Endothelial cell of umbilical vein (primary cell): ENCODE results near the gene BAZ1B. TPM values are rescaled to one million over a fixed set of nuclear protein-coding genes. Genes with fewer than 3 reads are reported as not detected.

Experiments
- BruUV-seq: library from RNA; stranded (reverse); fragments of 400-500 nt; replicated peaks from 2 replicates; lab custom pipeline; 2021; lab: Mats Ljungman, UMichigan
- CTCF ChIA-PET: fragments of 300-600, 350-600 bp; sonication (Branson Sonifier 250); formaldehyde crosslinking; loops from one replicate; lab custom pipeline; 2021; ENCODE audit warnings: antibody characterized with exemption, inconsistent platforms; lab: Charles Lee
- POLR2A ChIA-PET: fragments of 300-600, 350-600 bp; sonication (Branson Sonifier 250); formaldehyde crosslinking; loops from one replicate; lab custom pipeline; 2021; ENCODE audit warnings: antibody characterized with exemption, inconsistent platforms; lab: Charles Lee
- DNase-seq: peaks from one replicate; pipeline ENCODE4 v3.0.0-alpha.2; 2011; ENCODE audit warnings: low read depth, low spot score
- FAIRE-seq: peaks from 2 replicates; lab custom pipeline; 2011; peaks lifted over from hg19 to GRCh38; lab: Jason Lieb, UNC
- H2AFZ ChIP-seq: 2 replicates; pipeline ENCODE4 v1.6.0; 2012; ENCODE audit warnings: low read depth, low read length, control low read depth, inconsistent platforms
- H3K27ac ChIP-seq: 2 replicates; pipeline ENCODE4 v1.5.1; 2011; ENCODE audit warnings: low read depth, mild to moderate bottlenecking, control low read depth, low read length, moderate library complexity; ENCODE audit not compliant: insufficient read depth
- H3K27me3 ChIP-seq, 2 experiments: 2 replicates each; pipeline versions ENCODE4 v1.6.0 to v1.6.1; 2011; ENCODE audit warnings: low read length in 2 of 2, mixed read lengths in 1 of 2; ENCODE audit not compliant: control insufficient read depth in 2 of 2, insufficient read depth in 2 of 2
- H3K36me3 ChIP-seq, 2 experiments: 2 replicates in 1 of 2; 3 replicates in 1 of 2; pipeline ENCODE4 v1.5.1; 2011; ENCODE audit warnings: low read length in 2 of 2, mild to moderate bottlenecking in 1 of 2, moderate library complexity in 1 of 2; ENCODE audit not compliant: control insufficient read depth in 2 of 2, insufficient read depth in 2 of 2; ENCODE audit errors: extremely low read depth in 1 of 2
- H3K4me1 ChIP-seq: 3 replicates; pipeline ENCODE4 v1.5.1; 2011; ENCODE audit warnings: mild to moderate bottlenecking, low read length; ENCODE audit not compliant: control insufficient read depth, insufficient read depth; ENCODE audit errors: extremely low read depth
- H3K4me2 ChIP-seq: 2 replicates; pipeline ENCODE4 v1.6.1; 2011; ENCODE audit warnings: low read length, control low read depth, mixed read lengths; ENCODE audit not compliant: insufficient read depth
- H3K4me3 ChIP-seq, 3 experiments: fragments of 200-600 bp in 1 of 3; sonication (generic), shearing (Covaris generic) in 1 of 3; replicated peaks in 1 of 3; 2 replicates each; pipeline ENCODE4 v1.5.1; 2011 to 2016; ENCODE audit warnings: control low read depth in 3 of 3, low read length in 3 of 3, mild to moderate bottlenecking in 2 of 3, inconsistent platforms in 1 of 3, low read depth in 1 of 3, moderate library complexity in 1 of 3; ENCODE audit not compliant: insufficient read depth in 1 of 3
- H3K79me2 ChIP-seq: 2 replicates; pipeline ENCODE4 v1.6.0; 2012; ENCODE audit warnings: low read length, inconsistent platforms; ENCODE audit not compliant: control insufficient read depth, insufficient read depth
- H3K9ac ChIP-seq: replicated peaks from 2 replicates; pipeline ENCODE3; 2011; ENCODE audit warnings: low read length, control low read depth; ENCODE audit not compliant: insufficient read depth; ENCODE audit errors: extremely low read depth
- H3K9me1 ChIP-seq: replicated peaks from 3 replicates; pipeline ENCODE4 v1.6.0; 2011; ENCODE audit warnings: mild to moderate bottlenecking, low read length; ENCODE audit not compliant: control insufficient read depth, insufficient read depth; ENCODE audit errors: extremely low read depth
- H3K9me3 ChIP-seq: replicated peaks from 2 replicates; pipeline ENCODE4 v1.5.1; 2012; ENCODE audit warnings: low read length, inconsistent platforms; ENCODE audit not compliant: control insufficient read depth, insufficient read depth
- H4K20me1 ChIP-seq: replicated peaks from 2 replicates; pipeline ENCODE3; 2011; ENCODE audit warnings: mild to moderate bottlenecking, low read length; ENCODE audit not compliant: control insufficient read depth, insufficient read depth; ENCODE audit errors: extremely low read depth
- CTCF ChIP-seq, 2 donors: IDR thresholded peaks; 1 replicate in 1 of 2; 2 replicates in 1 of 2; pipeline ENCODE4 v1.5.1; 2011; ENCODE audit warnings: low read length in 2 of 2, mild to moderate bottlenecking in 2 of 2, moderate library complexity in 2 of 2, control low read depth in 1 of 2, inconsistent platforms in 1 of 2, low read depth in 1 of 2; ENCODE audit not compliant: insufficient read depth in 1 of 2; ENCODE audit errors: extremely low read depth in 1 of 2
- EZH2 ChIP-seq: IDR thresholded peaks from 2 replicates; pipeline ENCODE4 v1.6.1; 2012; ENCODE audit warnings: borderline replicate concordance, low read depth, mild to moderate bottlenecking, moderate library complexity, low read length, inconsistent platforms; ENCODE audit not compliant: severe bottlenecking
- FOS ChIP-seq: IDR thresholded peaks from 2 replicates; pipeline ENCODE4 v1.6.1; 2011; ENCODE audit warnings: mild to moderate bottlenecking, low read length, moderate library complexity, borderline replicate concordance; ENCODE audit not compliant: insufficient read depth
- GATA2 ChIP-seq: IDR thresholded peaks from 2 replicates; pipeline ENCODE4 v1.7.0; 2011; ENCODE audit warnings: low read depth, mild to moderate bottlenecking, moderate library complexity, mixed read lengths, low read length; ENCODE audit not compliant: insufficient read length, insufficient read depth
- JUN ChIP-seq: IDR thresholded peaks from 2 replicates; pipeline ENCODE4 v1.6.1; 2011; ENCODE audit warnings: borderline replicate concordance, low read depth; ENCODE audit not compliant: insufficient read length, insufficient read depth
- MAX ChIP-seq: IDR thresholded peaks from 2 replicates; pipeline ENCODE4 v1.6.1; 2011; ENCODE audit not compliant: insufficient read depth, insufficient read length
- MYC ChIP-seq: IDR thresholded peaks from one replicate; pipeline ENCODE4 v1.6.1; 2011; ENCODE audit warnings: mild to moderate bottlenecking, low read depth, low read length
- POLR2A ChIP-seq: IDR thresholded peaks from 2 replicates; pipeline ENCODE4 v1.6.1; 2012; ENCODE audit warnings: low read depth, mild to moderate bottlenecking, control low read depth, low read length
- POLR2AphosphoS5 ChIP-seq: IDR thresholded peaks from 2 replicates; pipeline ENCODE4 v1.6.1; 2012; ENCODE audit warnings: low read depth, mild to moderate bottlenecking, control low read depth, low read length, moderate library complexity; ENCODE audit not compliant: insufficient read depth
- dilution Hi-C: fragments of 300-500 bp; cut with MboI; formaldehyde crosslinking; loops from one replicate; pipeline ENCODE4 v1.15.0; 2019; ENCODE audit warnings: low sequenced_read_pairs; ENCODE audit not compliant: extremely low pct_ligation_motif_present
- intact Hi-C: fragments of 100-400 bp; cut with micrococcal nuclease; formaldehyde crosslinking; loops from one replicate; pipeline ENCODE4 v1.10.0; 2022
- polyA plus RNA-seq, 4 experiments: library from polyadenylated mRNA; depleted of rRNA in 3 of 4; stranded (reverse) in 3 of 4; unstranded in 1 of 4; fragments of >200 nt; gene quantifications; 2 replicates each; pipeline versions ENCODE4 v1.2.1 to v1.2.3, GENCODE V29; 2011 to 2012; ENCODE audit warnings: missing spikeins in 1 of 4
- total RNA-seq: library from RNA; stranded (reverse); gene quantifications from 2 replicates; pipeline ENCODE4 v1.2.3, GENCODE V29; 2021

The BAZ1B gene
- total and polyA plus RNA-seq, 2 donors (not counting 3 experiments of a cell fraction or from before 2014, with no cell fraction given): 16.2 to 74.7 TPM

GRCh38 chr7:73517241-73517995 lies 4.7 kb downstream of the BAZ1B start:
- Histone ChIP-seq H3K36me3 (peaks cover 0 to 6% of the 10 kb centered on the region in 2 experiments), H4K20me1 (peaks cover 12% of the 10 kb centered on the region), H3K9me3 (no peaks in the 10 kb centered on the region), H3K9ac (no peak overlapping the region), H3K9me1 (no peaks in the 10 kb centered on the region), H3K4me3 (no peak overlapping the region), H3K4me2 (no peak overlapping the region), H3K4me1 (peaks cover 22% of the 10 kb centered on the region), H3K79me2 (peaks cover 92% of the 10 kb centered on the region), H3K27ac (no peak overlapping the region), H3K27me3 (no peaks in the 10 kb centered on the region), H2AFZ (no peak overlapping the region)
- ChIA-PET POLR2A (no interaction called here), CTCF (no interaction called here)
- intact Hi-C loops: no loop called here
- dilution Hi-C loops: no loop called here
- FAIRE-seq (peak; percentile 8), DNase-seq (no peak)
- TF ChIP-seq JUN: no peak
- TF ChIP-seq EZH2: no peak
- TF ChIP-seq POLR2AphosphoS5: no peak
- no peak for TF ChIP-seq FOS
- TF ChIP-seq GATA2: no peak
- TF ChIP-seq POLR2A: no peak
- TF ChIP-seq CTCF (IDR thresholded peaks at IDR 0.05; ENCODE audit: extremely low read depth in 1 of 2, insufficient read depth in 1 of 2, low read depth in 1 of 2, low read length in 2 of 2): no peak
- TF ChIP-seq MAX: no peak
- no peak for TF ChIP-seq MYC
- BruUV-seq: no TSS peak
